WI38 (cell line): ENCODE measurements around the gene RBM12.
A peak's percentile ranks its signal among the peaks of the same experiment; 100 is the strongest.

Experiments
- H3K4me3 ChIP-seq: 2 replicates; pipeline ENCODE4 v1.5.1; 2011; ENCODE audit warnings: low read depth, mild to moderate bottlenecking, control low read depth, low read length
- TF ChIP-seq, protein P1 (sequence below): IDR thresholded peaks from 2 replicates; pipeline ENCODE4 v1.5.1; 2012; ENCODE audit warnings: low read depth, mild to moderate bottlenecking, control low read depth, low read length

RBM12 gene

DNA sequence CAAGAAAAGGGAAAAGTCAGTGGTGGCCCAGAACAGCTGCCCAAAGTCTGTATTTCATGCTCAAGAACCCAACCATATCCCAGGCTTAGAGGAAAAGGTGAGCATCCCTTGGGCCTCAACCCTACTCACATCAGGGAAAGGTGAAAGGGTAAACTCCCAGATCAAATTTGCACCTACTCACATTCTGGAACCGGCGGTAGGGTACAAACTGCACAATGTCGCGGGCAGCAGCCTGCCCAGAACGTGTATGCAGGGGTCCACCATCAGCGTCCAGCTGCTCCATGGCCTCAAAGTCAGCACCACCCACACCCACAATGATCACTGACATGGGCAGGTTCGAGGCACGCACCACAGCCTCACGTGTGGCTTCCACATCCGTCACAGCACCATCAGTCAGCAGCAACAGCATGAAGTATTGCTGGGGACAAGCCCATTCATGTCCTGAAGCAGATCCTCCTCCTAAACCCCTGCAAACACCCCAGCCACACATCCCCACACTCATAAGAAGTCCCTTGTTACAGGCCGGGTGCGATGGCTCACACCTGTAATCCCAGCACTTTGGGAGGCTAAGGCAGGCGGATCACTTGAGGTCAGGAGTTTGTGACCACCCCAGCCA, 38.2 kb downstream of the RBM12 start:
- TF ChIP-seq, protein P1, sequence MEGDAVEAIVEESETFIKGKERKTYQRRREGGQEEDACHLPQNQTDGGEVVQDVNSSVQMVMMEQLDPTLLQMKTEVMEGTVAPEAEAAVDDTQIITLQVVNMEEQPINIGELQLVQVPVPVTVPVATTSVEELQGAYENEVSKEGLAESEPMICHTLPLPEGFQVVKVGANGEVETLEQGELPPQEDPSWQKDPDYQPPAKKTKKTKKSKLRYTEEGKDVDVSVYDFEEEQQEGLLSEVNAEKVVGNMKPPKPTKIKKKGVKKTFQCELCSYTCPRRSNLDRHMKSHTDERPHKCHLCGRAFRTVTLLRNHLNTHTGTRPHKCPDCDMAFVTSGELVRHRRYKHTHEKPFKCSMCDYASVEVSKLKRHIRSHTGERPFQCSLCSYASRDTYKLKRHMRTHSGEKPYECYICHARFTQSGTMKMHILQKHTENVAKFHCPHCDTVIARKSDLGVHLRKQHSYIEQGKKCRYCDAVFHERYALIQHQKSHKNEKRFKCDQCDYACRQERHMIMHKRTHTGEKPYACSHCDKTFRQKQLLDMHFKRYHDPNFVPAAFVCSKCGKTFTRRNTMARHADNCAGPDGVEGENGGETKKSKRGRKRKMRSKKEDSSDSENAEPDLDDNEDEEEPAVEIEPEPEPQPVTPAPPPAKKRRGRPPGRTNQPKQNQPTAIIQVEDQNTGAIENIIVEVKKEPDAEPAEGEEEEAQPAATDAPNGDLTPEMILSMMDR = no peak
- no peak overlapping the region for H3K4me3 ChIP-seq

GRCh38 chr20:35625584-35626385, 38.9 kb downstream of the RBM12 start:
- TF ChIP-seq, protein P1 = no peak

GRCh38 chr20:35621560-35621946, 43.1 kb downstream of the RBM12 start:
- TF ChIP-seq, protein P1 = peak; percentile 11; the same call in 1 of the 2 replicates
- no peak overlapping the region for H3K4me3 ChIP-seq

More at GRCh38 chr20:35625584-35626385, 38.9 kb downstream of the RBM12 start:
- H3K4me3 ChIP-seq = no peak overlapping the region

DNA sequence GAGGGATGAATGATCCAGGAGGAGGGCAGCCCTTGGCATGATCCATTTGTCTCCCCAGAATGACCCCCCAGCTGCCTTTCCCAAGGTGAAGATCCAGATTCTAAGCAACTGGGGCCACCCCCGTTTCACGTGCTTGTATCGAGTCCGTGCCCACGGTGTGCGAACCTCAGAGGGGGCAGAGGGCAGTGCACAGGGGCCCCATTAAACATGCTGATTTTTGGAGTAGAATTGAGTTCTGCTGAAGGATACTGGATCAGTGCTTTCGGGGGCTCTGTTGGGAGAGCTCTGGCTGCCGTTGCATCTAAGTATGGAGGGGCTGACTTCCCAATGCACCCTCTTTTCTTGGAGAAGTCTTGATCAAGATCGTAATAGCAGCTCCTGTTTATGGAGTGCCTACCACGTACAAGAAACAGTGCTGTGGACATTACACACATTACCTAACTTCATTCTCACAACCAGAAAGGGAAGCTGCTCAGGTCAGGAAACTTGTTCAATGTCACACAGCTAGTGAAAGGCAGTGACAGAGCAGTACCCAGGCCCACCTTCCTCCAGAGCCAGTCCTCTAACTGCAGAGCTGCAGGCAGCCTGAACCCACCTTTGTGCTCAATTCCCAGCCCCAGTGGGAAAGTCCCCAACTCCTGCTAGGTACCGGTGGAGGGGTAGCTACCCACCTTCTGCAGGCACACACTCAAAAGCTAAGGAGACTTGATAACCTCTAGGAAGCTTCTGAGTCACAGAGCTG, 43.7 kb downstream of the RBM12 start:
- TF ChIP-seq, protein P1 = no peak
- H3K4me3 ChIP-seq = no peak overlapping the region

GRCh38 chr20:35619196-35620095, 45.3 kb downstream of the RBM12 start:
- TF ChIP-seq, protein P1 = peak; percentile 26; the same call in 1 of the 2 replicates
- peak overlapping the region; percentile 65 for H3K4me3 ChIP-seq

DNA sequence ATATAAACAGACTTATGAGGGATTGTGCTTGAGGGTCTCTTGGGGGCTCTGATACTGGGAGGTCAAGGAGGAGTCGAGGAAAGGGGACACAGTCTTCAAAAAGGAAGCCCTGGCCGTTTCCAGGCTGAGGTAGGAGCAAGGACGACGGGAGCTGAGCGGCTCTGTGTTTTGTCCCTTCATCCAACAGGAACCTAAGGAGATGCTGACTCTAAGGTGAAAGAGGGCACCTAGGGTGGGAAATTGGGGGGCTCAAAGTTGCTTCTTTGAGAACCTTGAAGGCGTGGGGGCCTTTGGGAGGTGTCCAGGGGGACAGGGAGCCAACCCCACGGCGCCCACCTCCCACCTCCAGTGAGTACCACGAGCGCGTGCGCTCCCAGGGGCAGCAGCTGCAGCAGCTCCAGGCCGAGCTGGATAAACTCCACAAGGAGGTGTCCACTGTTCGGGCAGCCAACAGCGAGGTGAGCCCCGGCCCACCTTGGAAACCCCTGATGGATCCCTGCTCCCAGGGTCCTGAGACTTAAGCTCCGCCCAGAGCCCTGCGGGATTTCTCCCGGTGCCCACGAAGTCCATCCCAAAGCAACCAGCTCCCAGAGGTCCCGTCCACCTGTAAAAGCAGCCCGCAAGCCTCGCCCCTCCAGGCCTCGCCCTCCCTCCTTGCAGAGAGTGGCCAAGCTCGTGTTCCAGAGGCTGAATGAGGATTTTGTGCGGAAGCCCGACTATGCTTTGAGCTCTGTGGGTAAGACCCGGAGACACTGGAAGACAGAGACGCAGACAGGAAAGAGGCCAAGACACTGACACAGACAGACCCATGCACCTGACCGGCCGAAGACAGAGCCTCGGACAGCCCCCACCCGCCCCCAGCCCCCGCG, 46.2 kb downstream of the RBM12 start:
- TF ChIP-seq, protein P1 = no peak
- H3K4me3 ChIP-seq = peak overlapping the region; percentile 65
